Activated naive CD4-positive, alpha-beta T cell treated with anti-CD3 and anti-CD28 coated beads, Interleukin-2, amount 10 ng/mL, durations not matched to agents 7 days and 5 days (primary cell): Measurements from ENCODE around the gene PRDM11.

Source experiments
- CTCF ChIA-PET: fragments of 350-600 bp; sonication (Branson Sonifier 250); formaldehyde crosslinking; loops from one replicate; lab custom pipeline; 2021; ENCODE audit warnings: antibody characterized with exemption; lab: Charles Lee
- DNase-seq: peaks from one replicate; pipeline ENCODE4 v3.0.0-alpha.2; 2020
- H3K27ac Mint-ChIP-seq: one replicate; pipeline ENCODE4 v1.8.0; 2021; ENCODE audit warnings: mild to moderate bottlenecking, moderate library complexity, mixed read lengths
- H3K27me3 Mint-ChIP-seq: one replicate; pipeline ENCODE4 v1.8.0; 2021; ENCODE audit warnings: mild to moderate bottlenecking, mixed read lengths
- H3K36me3 Mint-ChIP-seq: one replicate; pipeline ENCODE4 v1.8.0; 2021; ENCODE audit warnings: mixed read lengths
- H3K4me1 Mint-ChIP-seq: one replicate; pipeline ENCODE4 v1.8.0; 2021; ENCODE audit warnings: mixed read lengths
- H3K4me3 Mint-ChIP-seq: one replicate; pipeline ENCODE4 v1.8.0; 2021; ENCODE audit warnings: mild to moderate bottlenecking, moderate library complexity, mixed read lengths
- H3K9me3 Mint-ChIP-seq: one replicate; pipeline ENCODE4 v1.8.0; 2021; ENCODE audit warnings: mixed read lengths

The PRDM11 gene

DNA sequence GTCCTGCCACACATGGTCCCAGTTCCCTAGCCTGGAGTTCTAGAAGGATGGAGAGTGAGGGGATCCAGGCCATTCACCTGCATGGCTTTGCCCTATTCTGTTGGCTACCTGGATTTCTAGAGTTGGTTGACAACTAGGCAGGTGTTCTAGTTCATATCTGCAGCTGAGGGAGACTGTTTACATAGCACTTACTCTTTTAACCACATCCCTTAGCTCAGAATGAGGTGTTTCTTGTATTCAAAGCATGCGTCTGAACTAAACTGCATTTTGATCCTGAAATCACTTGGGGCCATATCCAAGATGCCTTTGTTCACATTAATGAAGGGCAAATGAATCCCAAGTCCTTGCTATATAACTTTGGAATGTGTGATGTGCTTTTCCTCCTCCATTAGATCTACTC is 78.8 kb downstream of the PRDM11 start:
- CTCF ChIA-PET = no interaction called here
- Mint-ChIP-seq H3K4me3 (no peak overlapping the region), H3K27me3 (peaks cover 3% of the 10 kb centered on the region), H3K27ac (no peak overlapping the region), H3K4me1 (no peaks in the 10 kb centered on the region), H3K36me3 (no peaks in the 10 kb centered on the region), H3K9me3 (no peaks in the 10 kb centered on the region)
- no peak for DNase-seq

DNA sequence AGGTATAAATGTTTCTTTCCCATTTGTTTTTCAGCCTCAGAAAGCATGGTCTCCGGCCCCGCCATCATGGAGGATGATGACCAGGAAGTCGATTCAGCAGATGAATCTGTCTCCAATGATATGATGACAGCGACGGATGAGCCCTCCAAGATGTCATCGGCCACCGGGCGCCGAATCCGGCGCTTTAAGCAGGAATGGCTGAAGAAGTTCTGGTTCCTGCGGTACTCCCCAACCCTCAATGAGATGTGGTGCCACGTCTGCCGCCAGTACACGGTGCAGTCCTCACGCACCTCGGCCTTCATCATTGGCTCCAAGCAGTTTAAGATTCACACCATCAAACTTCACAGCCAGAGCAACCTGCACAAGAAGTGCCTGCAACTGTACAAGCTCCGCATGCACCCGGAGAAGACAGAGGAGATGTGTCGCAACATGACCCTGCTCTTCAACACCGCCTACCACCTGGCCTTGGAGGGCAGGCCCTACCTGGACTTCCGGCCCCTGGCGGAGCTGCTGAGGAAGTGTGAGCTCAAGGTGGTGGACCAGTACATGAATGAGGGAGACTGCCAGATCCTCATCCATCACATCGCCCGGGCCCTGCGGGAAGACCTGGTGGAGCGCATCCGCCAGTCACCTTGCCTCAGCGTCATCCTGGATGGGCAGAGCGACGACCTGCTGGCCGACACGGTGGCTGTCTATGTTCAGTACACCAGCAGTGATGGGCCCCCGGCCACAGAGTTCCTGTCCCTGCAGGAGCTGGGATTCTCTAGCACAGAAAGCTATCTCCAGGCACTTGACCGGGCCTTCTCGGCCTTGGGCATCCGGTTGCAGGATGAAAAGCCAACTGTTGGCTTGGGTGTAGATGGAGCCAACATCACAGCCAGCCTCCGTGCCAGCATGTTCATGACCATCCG is 79.8 kb downstream of the PRDM11 start:
- CTCF ChIA-PET = no interaction called here
- Mint-ChIP-seq H3K4me1 (no peaks in the 10 kb centered on the region), H3K27ac (no peak overlapping the region), H3K4me3 (no peak overlapping the region), H3K9me3 (no peaks in the 10 kb centered on the region), H3K27me3 (peaks cover 3% of the 10 kb centered on the region), H3K36me3 (no peaks in the 10 kb centered on the region)
- no peak for DNase-seq

DNA sequence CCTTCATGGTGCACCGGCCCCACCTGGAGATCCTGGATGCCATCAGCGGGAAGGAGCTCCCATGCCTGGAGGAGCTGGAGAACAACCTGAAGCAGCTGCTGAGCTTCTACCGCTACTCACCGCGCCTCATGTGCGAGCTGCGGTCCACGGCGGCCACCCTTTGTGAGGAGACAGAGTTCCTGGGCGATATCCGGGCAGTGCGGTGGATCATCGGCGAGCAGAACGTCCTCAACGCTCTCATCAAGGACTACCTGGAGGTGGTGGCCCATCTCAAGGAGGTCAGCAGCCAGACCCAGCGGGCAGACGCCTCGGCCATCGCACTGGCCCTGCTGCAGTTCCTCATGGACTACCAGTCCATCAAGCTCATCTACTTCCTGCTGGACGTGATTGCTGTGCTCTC is 80.5 kb downstream of the PRDM11 start:
- no peak overlapping the region for H3K27ac Mint-ChIP-seq
- CTCF ChIA-PET = no interaction called here

DNA sequence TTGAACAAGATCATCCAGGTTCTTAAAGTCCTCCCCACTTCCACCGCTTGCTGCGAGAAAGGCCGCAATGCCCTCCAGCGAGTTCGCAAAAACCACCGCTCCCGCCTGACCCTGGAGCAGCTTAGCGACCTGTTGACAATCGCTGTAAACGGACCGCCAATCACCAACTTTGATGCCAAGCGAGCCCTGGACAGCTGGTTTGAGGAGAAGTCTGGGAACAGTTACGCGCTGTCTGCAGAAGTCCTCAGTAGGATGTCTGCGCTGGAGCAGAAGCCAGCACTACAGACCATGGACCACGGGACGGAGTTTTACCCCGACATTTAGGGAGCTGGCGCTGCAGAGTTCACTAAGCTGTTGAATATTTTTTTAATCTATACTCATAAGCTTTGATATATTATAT is 81.4 kb downstream of the PRDM11 start:
- Mint-ChIP-seq H3K4me3 (no peak overlapping the region), H3K4me1 (no peaks in the 10 kb centered on the region), H3K36me3 (no peaks in the 10 kb centered on the region), H3K9me3 (no peaks in the 10 kb centered on the region), H3K27ac (no peak overlapping the region), H3K27me3 (no peaks in the 10 kb centered on the region)
- DNase-seq = no peak
- CTCF ChIA-PET = interaction anchor here (1.0 to 1.1 kb wide), 2 partner anchors 39 to 45 kb away, joined by 3 read pairs; no protein-coding TSS in a partner anchor

More for the DNA sequence above, 80.5 kb downstream of the PRDM11 start:
- H3K4me3 Mint-ChIP-seq = no peak overlapping the region
- no peaks in the 10 kb centered on the region for H3K9me3 Mint-ChIP-seq
- H3K4me1 Mint-ChIP-seq = no peaks in the 10 kb centered on the region
- H3K27me3 Mint-ChIP-seq = no peaks in the 10 kb centered on the region
- no peaks in the 10 kb centered on the region for H3K36me3 Mint-ChIP-seq
- DNase-seq = no peak

DNA sequence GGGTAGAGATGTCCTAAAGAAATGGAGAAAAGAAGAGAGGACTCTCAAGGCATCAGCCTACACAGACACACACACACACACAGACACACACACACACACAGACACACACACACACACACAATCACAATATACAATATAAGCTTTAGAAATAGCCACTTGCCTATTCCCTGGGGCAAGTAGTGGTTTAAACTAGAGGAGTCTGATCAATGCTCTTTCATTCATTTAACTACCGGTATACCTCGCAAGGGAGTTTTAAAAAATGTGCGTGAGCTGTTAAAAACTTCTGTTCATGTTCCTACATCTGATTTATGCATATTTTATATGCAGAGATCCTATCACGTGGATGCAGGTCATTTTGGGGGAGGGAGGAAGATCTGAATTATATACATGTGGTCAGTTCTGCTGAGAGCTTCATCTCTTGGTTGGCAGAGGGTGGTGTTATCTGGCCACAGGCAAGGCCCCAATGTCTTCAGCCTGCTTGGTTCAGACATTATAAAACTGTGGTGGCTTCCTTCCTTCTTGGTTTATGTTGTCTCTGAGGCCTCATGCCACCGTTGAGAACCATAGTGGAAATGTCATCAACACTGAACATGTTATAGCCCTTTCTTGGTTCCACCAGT is 83.1 kb downstream of the PRDM11 start:
- Mint-ChIP-seq H3K9me3 (no peaks in the 10 kb centered on the region), H3K27me3 (no peaks in the 10 kb centered on the region), H3K4me3 (no peak overlapping the region), H3K36me3 (no peaks in the 10 kb centered on the region), H3K27ac (no peak overlapping the region), H3K4me1 (no peaks in the 10 kb centered on the region)
- no peak for DNase-seq
- CTCF ChIA-PET = interaction anchor here (0.6 kb wide), 1 partner anchor 24 kb away, joined by 3 read pairs; no protein-coding TSS in a partner anchor

DNA sequence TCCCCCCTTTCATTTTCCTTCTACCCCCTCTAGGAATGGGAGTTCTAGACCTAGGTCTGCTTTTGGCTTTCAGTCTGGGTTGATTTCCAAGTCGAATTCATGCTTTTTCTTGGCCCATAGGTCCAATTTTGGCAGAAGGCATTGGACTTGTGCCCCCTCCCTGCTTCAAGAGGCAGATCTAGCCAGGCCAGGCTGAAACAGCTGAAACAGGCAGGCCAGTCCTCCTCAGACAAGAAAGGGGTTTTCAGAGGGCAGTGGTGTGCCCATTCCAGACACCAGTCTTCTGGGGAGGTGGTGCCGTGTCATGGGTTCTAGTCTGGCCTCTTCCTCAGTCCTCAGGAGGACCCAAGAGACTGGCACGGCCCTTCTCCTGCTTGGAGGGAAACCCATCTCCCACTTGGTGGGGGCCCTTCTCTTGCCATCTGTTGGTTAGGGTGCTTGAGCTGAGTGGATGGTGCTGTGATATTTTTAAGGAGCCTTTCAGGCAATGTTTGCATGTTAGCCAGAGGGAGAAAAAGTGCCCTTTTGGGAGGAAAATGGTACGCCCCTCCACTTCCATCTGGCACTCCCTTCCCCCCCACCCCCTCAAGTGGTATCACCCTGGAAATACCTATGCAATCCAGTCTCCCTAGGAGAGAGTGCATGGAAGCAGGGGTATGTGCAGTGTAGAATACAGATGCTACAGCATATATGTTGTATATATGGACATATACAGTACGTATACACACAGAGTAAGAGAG is 86.1 kb downstream of the PRDM11 start:
- no peaks in the 10 kb centered on the region for H3K9me3 Mint-ChIP-seq
- H3K27ac Mint-ChIP-seq = no peak overlapping the region
- H3K4me1 Mint-ChIP-seq = no peaks in the 10 kb centered on the region
- peaks cover 18% of the 10 kb centered on the region for H3K27me3 Mint-ChIP-seq
- DNase-seq = no peak
- CTCF ChIA-PET = interaction anchor here (0.9 to 1.4 kb wide), 5 partner anchors 11 to 78 kb away, joined by 3 to 6 read pairs (median 4); no protein-coding TSS in a partner anchor
- H3K36me3 Mint-ChIP-seq = no peaks in the 10 kb centered on the region
- no peak overlapping the region for H3K4me3 Mint-ChIP-seq

DNA sequence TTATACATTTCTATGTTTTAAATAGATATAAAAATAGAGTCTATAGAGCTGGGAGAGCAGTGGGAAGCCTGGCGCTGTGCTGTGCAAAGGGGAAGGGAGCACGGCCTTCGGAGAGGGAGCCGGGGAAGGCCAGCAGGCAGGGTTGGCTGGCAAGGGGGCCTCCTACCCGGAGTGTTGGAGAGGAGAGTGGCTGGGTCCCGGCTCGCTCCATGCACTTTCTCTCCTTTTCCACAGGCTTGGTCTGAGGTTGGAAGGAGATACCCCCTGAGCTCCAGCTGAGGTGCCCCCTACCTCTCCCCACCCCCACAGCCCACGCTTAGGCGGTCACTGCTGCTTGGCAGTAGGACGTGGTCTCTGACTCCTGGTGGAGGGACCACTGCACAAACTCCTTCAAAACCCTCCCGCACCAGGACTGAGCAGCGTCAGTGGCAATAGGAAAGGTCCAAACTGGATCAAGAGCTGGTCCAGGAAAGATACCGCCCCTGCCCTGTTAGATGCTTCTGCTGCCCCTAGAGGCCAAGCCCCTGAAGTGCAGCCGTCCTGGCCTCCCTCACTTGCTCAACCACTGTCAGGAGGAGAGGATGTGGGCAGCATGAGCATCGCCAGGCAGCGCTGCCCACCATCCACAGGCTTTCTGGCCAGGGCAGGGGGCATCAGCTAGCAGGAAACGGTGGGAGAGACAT is 86.8 kb downstream of the PRDM11 start:
- H3K36me3 Mint-ChIP-seq = no peaks in the 10 kb centered on the region
- CTCF ChIA-PET = interaction anchor here (0.9 to 1.4 kb wide), 8 partner anchors 12 to 122 kb away, joined by 3 to 6 read pairs (median 4); no protein-coding TSS in a partner anchor
- peak; percentile 74 for DNase-seq
- no peaks in the 10 kb centered on the region for H3K4me1 Mint-ChIP-seq
- H3K27ac Mint-ChIP-seq = no peak overlapping the region
- no peaks in the 10 kb centered on the region for H3K9me3 Mint-ChIP-seq
- peaks cover 25% of the 10 kb centered on the region for H3K27me3 Mint-ChIP-seq
- no peak overlapping the region for H3K4me3 Mint-ChIP-seq

DNA sequence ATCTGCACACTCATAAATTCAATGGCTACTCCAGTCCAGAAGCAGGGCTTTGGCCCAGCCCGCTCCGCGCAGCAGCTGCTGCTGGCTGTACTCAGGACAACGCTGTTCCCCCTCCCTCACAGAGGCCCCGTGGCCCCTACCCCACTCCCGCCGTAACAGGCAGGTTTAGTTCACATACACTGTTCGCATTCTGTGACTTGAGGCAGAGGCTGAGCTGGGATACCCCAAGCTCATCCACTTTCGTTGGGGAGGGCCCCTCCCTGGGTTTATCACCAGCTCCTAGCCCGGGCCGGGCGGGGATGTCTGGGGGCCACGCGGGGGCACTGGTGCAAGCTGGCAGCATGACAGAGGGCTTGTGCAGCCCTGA is 87.3 kb downstream of the PRDM11 start:
- H3K4me3 Mint-ChIP-seq = no peak overlapping the region
- peaks cover 28% of the 10 kb centered on the region for H3K27me3 Mint-ChIP-seq
- no peaks in the 10 kb centered on the region for H3K36me3 Mint-ChIP-seq
- no peaks in the 10 kb centered on the region for H3K4me1 Mint-ChIP-seq
- no peak overlapping the region for H3K27ac Mint-ChIP-seq
- H3K9me3 Mint-ChIP-seq = no peaks in the 10 kb centered on the region
- no peak for DNase-seq
- CTCF ChIA-PET = interaction anchor here (0.9 to 1.4 kb wide), 7 partner anchors 11 to 123 kb away, joined by 3 to 6 read pairs (median 3); no protein-coding TSS in a partner anchor

DNA sequence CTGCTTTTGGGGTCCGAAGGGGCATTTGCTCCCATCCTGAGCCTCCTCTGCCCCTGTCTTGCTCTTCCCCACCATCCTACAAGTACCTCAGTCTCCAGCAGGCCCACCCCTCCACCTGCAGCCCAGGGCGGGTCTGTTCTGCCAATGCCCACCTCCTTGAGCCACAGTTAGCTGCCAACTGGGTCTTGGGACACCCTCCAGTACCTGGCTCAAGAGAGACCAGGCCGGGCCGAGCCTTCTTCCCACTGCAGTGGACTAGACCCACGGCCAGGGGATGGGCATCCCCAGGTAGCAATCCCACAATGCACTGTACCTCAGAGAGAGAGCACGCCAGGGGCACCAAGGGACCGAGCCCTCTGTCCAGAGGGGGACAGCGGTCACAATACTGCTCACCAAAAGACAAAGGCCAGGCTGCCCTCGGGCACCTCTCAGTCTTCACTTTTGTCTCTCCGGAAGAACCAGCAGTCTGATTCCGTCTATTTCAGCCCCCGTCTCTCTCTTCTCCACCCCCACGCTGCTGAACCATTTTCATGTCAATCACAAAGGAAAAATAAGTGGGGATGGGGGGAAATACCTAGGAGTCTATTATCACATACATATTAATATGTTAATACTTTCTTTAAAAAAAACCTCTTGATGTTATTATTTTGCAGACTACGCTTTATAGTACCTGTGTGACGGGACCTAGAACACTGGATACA is 88.0 kb downstream of the PRDM11 start:
- H3K27me3 Mint-ChIP-seq = peaks cover 28% of the 10 kb centered on the region
- H3K9me3 Mint-ChIP-seq = no peaks in the 10 kb centered on the region
- CTCF ChIA-PET = interaction anchor here (1.0 to 1.4 kb wide), 6 partner anchors 9 to 123 kb away, joined by 3 to 4 read pairs (median 3); no protein-coding TSS in a partner anchor
- H3K36me3 Mint-ChIP-seq = no peaks in the 10 kb centered on the region
- no peak for DNase-seq
- no peaks in the 10 kb centered on the region for H3K4me1 Mint-ChIP-seq
- no peak overlapping the region for H3K4me3 Mint-ChIP-seq
- H3K27ac Mint-ChIP-seq = no peak overlapping the region

DNA sequence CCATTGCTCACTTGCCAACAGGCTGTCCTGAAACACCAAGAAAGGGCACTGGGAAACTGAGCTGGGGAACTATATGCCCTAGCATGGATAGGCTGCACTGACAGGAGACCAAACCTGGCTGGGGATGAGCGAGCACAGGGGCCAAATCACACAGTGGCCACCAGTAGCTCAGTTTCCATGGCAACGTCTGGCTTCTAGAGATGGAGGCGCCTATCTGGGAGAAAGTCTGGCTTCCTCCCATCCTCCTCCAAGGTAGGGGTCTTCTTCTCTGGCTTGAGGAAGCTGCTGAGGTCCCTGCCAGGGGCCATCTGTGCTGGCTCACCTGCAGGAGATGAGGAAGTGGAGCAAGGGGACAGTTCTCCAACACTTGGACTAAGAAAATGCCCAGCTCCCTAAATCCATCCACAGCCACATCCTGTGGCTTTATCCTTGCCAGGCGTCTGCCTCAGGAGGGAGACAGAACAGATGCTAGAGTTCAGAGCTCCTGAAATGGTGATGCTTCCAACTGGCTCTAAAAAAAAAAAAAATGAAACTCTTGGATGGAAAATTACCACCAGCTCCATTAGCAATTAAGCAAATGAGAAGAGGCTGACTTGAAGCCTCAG is 91.4 kb downstream of the PRDM11 start:
- no peak for DNase-seq
- CTCF ChIA-PET = interaction anchor here (1.0 kb wide), 1 partner anchor 9 kb away, joined by 4 read pairs; no protein-coding TSS in a partner anchor
- H3K27me3 Mint-ChIP-seq = peaks cover 28% of the 10 kb centered on the region
- H3K36me3 Mint-ChIP-seq = no peaks in the 10 kb centered on the region
- no peak overlapping the region for H3K27ac Mint-ChIP-seq
- H3K9me3 Mint-ChIP-seq = no peaks in the 10 kb centered on the region
- no peaks in the 10 kb centered on the region for H3K4me1 Mint-ChIP-seq
- no peak overlapping the region for H3K4me3 Mint-ChIP-seq

DNA sequence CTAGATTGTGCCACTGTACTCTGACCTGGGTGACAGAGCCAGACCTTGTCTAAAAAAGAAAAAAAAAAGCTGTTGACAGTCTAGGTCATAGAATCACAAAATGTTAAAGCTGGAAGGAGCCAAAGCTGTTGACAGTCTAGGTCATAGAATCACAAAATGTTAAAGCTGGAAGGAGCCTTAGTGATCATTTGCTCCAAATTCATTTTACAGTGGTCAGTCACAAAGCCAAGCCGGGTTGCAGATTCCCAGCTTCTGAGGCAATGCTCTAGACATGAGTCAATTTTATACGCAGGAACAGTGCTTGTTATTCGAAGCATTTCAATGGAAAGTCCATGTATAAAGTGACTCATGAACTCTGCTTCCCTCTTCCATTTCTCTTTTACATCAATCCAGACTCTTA is 92.3 kb downstream of the PRDM11 start:
- H3K36me3 Mint-ChIP-seq = no peaks in the 10 kb centered on the region
- H3K27ac Mint-ChIP-seq = no peak overlapping the region
- CTCF ChIA-PET = interaction anchor here (1.0 kb wide), 1 partner anchor 8 kb away, joined by 4 read pairs; no protein-coding TSS in a partner anchor
- H3K4me1 Mint-ChIP-seq = no peaks in the 10 kb centered on the region
- no peak for DNase-seq
- H3K4me3 Mint-ChIP-seq = no peak overlapping the region
- H3K27me3 Mint-ChIP-seq = peaks cover 29% of the 10 kb centered on the region
- H3K9me3 Mint-ChIP-seq = no peaks in the 10 kb centered on the region

DNA sequence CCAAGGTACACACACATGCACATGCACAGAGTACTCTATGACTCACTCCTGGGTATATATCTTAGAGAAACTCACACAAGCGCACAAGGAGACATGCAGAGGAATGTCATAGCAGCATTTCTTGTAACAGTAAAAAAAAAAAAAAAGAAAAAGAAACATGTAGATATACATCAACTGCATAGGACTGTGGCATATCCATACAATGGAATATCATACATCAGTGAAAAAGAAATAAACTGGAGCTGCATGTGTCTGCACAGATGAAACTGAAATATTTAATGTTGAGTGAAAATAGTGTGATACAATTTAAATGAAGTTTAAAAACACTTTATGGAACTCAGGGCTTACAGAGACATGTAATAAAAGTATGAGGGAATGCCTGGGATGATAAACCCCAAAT is 93.3 kb downstream of the PRDM11 start:
- H3K27ac Mint-ChIP-seq = no peak overlapping the region
- no peak for DNase-seq
- CTCF ChIA-PET = interaction anchor here (1.2 kb wide), 1 partner anchor 92 kb away, joined by 4 read pairs; no protein-coding TSS in a partner anchor
- H3K27me3 Mint-ChIP-seq = peaks cover 34% of the 10 kb centered on the region
- no peaks in the 10 kb centered on the region for H3K4me1 Mint-ChIP-seq
- H3K9me3 Mint-ChIP-seq = no peaks in the 10 kb centered on the region
- H3K36me3 Mint-ChIP-seq = no peaks in the 10 kb centered on the region
- no peak overlapping the region for H3K4me3 Mint-ChIP-seq
